NCI-H345 treated with DMSO at 0.1 percent for 48 hours (cell line): ENCODE measurements around the gene RIPK1.

Experiments used
- DNase-seq: peaks from one replicate; lab custom pipeline; 2025; ENCODE audit not compliant: unreplicated experiment; lab: John Stamatoyannopoulos, UW

RIPK1 gene

GRCh38 chr6:3079682-3080081, 11.4 kb downstream of the RIPK1 start:
- no peak for DNase-seq

- DNase-seq, result no peak
These were observed 13.7 kb downstream of the RIPK1 start for GRCh38 chr6:3081960-3082359.

DNA sequence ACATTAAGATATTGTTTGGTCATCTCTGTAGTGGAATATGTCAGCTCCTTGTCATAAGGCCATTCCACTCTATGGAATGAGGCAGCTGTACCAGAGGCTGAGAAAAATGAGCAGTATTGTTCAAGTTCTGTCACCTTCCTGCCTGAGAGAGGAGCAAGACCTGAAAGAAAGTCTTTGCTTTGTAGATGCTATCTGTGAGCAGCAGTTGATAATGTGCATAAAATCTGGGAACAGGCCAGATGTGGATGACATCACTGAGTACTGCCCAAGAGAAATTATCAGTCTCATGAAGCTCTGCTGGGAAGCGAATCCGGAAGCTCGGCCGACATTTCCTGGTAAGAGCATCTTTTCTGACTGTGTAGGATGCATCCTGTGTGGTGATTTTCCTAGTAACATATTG, 16.8 kb downstream of the RIPK1 start:
- no peak for DNase-seq

- DNase-seq, result no peak
These were observed 18.1 kb downstream of the RIPK1 start for GRCh38 chr6:3086282-3086946.

GRCh38 chr6:3088446-3088845, 20.2 kb downstream of the RIPK1 start:
- no peak for DNase-seq

DNA sequence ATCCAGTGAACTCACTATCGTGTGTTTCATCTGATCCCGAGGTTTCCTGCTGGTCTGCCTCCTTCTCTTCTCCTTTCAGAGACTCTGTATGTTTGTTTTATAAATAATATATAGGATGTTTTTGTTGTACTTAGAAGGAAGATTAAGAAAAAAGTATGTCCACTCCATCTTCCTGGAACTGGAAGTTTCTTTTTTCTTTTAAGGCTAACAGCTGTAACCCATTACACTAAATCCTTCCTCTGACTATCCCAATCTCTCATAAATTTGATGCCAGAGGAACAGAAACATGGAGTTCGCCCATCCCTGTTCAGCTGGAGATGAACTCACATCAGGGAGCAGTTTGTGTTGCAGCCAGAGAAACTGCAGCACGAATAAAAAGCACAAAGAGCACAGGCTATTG, 20.7 kb downstream of the RIPK1 start:
- no peak for DNase-seq

DNA sequence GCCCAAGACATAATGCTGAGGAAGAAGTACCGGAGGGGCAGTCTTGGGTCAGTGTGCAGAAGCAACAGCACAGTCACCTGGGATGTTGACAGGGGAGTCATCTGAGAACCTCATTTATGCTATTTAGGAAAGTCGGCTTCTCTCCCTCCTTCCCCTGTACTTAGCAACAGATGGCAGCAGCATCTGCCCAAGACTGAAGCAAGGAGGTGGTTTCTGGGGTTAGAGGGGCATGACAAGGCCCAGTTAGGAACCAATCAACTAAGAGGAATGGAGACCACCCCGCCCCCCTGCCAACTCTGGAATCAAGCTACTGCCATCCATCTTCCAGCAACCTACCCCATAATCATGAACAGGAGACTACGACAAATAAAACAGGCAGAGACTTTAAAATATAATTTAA, 21.7 kb downstream of the RIPK1 start:
- no peak for DNase-seq

DNA sequence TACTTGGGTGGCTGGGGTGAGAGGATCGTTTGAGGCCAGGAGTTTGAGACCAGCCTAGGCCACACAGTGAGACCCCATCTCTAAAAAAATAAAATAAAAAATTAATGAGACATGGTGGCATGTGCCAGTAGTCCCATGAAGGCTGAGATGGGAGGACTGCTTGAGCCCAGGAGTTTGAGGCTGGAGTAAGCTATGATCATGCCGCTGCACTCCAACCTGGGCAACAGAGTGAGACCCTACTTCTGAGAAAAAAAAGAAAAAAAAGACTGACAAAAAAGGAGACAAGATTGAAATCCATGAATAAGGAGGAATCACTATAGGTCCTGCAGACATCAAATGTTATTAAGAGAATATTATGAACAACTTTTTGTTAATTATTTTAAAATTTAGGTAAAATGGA, 26.5 kb downstream of the RIPK1 start:
- DNase-seq, result no peak

- no peak for DNase-seq
These were observed 34.6 kb downstream of the RIPK1 start for GRCh38 chr6:3102875-3103274.

DNA sequence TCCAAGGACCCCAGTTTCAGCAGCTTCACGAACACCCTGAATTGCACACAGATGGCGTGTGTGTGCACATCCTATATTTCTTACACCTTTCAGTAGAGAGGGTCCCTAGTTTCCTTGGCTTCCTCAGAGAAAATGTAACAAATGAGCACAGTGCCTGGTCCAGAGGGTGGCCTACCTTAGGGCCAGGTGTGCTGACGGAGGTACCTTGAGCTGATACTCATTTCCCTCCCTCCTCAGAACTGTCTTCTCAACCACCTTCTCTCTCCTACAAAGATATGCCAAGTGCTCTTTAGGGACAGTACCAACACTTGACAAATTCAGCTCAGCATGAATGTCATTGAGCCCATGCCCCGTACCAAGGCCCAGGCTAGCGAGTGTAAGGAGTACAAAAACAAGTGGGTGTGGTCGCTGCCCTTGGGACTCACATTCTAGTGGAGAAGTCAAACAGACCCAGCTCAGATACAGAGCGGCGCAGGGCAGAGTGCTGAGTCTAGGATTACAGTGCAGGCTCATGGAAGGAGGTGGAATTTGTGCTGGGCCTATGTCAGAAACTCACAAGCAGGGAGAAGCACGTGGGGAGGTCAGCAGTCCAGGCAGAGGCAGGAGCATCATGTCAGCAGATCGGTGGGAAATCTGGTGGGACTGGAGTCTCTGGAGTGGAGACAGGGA, 40.6 kb downstream of the RIPK1 start:
- no peak for DNase-seq

DNA sequence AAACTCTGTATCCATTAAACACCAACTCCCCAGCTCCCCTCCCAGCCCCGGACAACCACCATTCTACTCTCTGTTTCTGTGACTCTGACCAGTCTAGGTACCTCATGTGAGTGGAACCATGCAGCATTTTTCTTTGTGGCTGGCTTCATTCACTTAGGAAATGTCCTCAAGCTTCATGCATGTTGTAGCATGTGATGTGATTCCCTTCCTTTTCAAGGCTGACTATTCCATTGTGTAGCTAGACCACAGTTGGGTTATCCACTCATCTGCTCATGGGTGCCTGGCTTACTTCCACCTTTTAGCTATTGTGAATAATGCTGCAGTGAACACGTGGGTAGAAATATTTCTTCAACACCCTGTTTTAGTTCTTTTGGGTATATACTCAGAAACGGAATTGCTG, 41.5 kb downstream of the RIPK1 start:
- DNase-seq, result no peak

DNA sequence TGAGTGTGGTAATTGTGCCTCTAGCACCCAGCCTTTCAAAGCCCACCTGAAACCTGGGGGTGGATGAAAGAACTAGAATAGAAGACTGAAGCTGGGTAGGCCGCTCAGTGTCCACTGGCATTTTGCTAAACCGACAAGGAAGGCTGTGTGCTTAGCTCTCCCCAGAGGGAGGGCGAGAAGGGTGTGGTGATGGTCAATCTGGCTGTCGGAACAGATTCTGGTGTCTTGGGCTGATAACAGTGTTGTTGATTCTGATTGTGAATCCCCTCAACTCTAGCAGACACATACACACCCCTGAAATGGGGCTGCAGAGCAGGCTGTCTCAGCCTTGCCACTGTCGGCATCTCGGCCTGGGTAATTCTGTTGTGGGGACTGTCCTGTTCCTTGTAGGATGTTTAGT, 46.1 kb downstream of the RIPK1 start:
- DNase-seq, result no peak

- no peak for DNase-seq
These were observed 49.6 kb downstream of the RIPK1 start for GRCh38 chr6:3117912-3118352.

DNA sequence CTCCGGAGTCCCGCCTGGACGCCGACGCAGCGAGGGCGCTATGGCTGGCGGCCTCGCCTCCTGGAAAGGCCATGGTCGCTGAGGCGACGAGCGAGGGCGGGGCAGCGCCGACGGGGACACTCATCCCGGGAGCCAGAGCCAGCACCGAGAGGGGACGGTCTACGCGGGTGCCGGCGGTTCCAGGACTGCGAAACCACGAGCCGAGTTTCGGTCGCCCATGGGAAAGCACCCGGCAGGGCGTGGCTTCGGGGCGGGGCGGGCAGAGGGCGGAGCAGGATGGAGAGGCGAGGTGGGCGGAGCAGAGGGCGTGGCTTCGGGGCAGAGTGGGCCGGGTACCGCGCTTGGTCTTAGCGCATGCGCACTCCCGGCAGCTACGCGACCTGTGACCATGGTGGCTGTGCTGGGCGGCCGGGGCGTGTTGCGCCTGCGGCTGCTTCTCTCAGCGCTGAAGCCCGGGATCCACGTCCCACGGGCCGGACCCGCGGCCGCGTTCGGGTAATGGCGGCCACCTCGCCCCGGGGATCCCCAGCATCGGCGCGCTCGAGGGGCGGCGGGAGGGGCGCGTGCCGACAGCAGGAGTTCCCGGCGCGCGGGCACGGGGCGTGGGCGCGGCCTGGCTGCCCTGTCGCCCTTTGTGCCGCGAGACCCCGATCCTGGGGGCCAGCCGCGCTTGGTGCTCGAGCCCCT, 50.2 kb downstream of the RIPK1 start, which contains the start of gene BPHL:
Gene BPHL, plus strand, starts transcription at position 359 of the 687 bp plus-strand sequence. Its CDS starts 30 bp downstream, at position 389.
- peak; percentile 21 for DNase-seq

- no peak for DNase-seq
These were observed 50.9 kb downstream of the RIPK1 start for GRCh38 chr6:3119040-3119723.

- no peak for DNase-seq
These were observed 52.4 kb downstream of the RIPK1 start for GRCh38 chr6:3120765-3121089.

- DNase-seq, result no peak
These were observed 54.5 kb downstream of the RIPK1 start for GRCh38 chr6:3122823-3123182.

- DNase-seq, result no peak
These were observed 56.4 kb downstream of the RIPK1 start for GRCh38 chr6:3124667-3125066.

DNA sequence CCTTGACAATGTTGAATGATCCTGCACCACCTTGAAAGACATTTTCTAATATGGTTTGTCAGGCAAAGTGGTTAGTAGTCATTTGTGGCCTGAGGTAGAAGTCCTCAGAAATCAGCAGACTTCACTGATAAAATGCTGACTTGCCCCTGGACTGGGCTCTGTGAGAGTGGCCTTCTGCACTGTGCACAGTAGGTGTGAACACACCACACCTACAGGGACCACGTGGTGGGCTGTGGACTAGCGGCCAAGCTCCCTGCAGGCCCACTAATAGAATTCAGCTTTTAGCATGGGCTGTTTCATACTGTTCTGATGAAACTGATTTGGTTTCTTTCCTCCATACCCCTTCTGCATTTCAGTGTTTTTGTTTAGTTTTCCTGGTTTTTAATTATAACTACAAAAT, 57.5 kb downstream of the RIPK1 start:
- no peak for DNase-seq

GRCh38 chr6:3128356-3129108, 60.2 kb downstream of the RIPK1 start:
- DNase-seq, result no peak

- no peak for DNase-seq
These were observed 63.4 kb downstream of the RIPK1 start for GRCh38 chr6:3131695-3132094.
